HEK293T (cell line): Measurements from ENCODE around the gene IRF2.

Source experiments
- CTCF ChIA-PET: fragments of 350-600 bp; formaldehyde crosslinking; extraction: SDS; loops from one replicate; lab custom pipeline; 2021; ENCODE audit warnings: antibody characterized with exemption, inconsistent platforms; lab: Yijun Ruan, JAX
- POLR2A ChIA-PET: fragments of 350-600 bp; formaldehyde crosslinking; extraction: SDS; loops from one replicate; lab custom pipeline; 2020; ENCODE audit warnings: antibody characterized with exemption, inconsistent platforms; lab: Yijun Ruan, JAX
- DNase-seq: peaks from one replicate; pipeline ENCODE4 v3.0.0; 2012; ENCODE audit warnings: mixed read lengths; ENCODE audit errors: extremely low spot score
- ARNT ChIP-seq: fragments of 450-650 bp; IDR thresholded peaks from 2 replicates; pipeline ENCODE4 v1.6.1; 2017; ENCODE audit warnings: mild to moderate bottlenecking
- BHLHE40 ChIP-seq: fragments of 450-650 bp; IDR thresholded peaks from 2 replicates; pipeline ENCODE4 v1.6.1; 2016; ENCODE audit warnings: mild to moderate bottlenecking, moderate library complexity, borderline replicate concordance
- CTBP1 ChIP-seq: fragments of 450-650 bp; IDR thresholded peaks from 2 replicates; pipeline ENCODE4 v1.6.1; 2016; ENCODE audit warnings: borderline replicate concordance
- ELF4 ChIP-seq: fragments of 450-650 bp; IDR thresholded peaks from 2 replicates; pipeline ENCODE4 v1.6.1; 2017; ENCODE audit warnings: antibody characterized with exemption
- FOXA1 ChIP-seq: fragments of 450-650 bp; IDR thresholded peaks from 2 replicates; pipeline ENCODE4 v1.6.1; 2016; ENCODE audit warnings: mild to moderate bottlenecking
- FOXK2 ChIP-seq: fragments of 450-650 bp; IDR thresholded peaks from 2 replicates; pipeline ENCODE4 v1.6.1; 2016; ENCODE audit warnings: mild to moderate bottlenecking
- FOXM1 ChIP-seq: fragments of 450-650 bp; IDR thresholded peaks from 2 replicates; pipeline ENCODE4 v1.6.1; 2017; ENCODE audit warnings: mild to moderate bottlenecking, borderline replicate concordance
- HDGF ChIP-seq: fragments of 450-650 bp; IDR thresholded peaks from 2 replicates; pipeline ENCODE4 v1.6.1; 2017; ENCODE audit warnings: antibody characterized with exemption, borderline replicate concordance
- L3MBTL2 ChIP-seq: fragments of 450-650 bp; conservative IDR thresholded peaks from 2 replicates; pipeline ENCODE4 v1.6.1; 2016; ENCODE audit warnings: mild to moderate bottlenecking
- LEF1 ChIP-seq: fragments of 450-650 bp; IDR thresholded peaks from 2 replicates; pipeline ENCODE4 v1.6.1; 2017; ENCODE audit warnings: mild to moderate bottlenecking, borderline replicate concordance
- NFRKB ChIP-seq: fragments of 450-650 bp; IDR thresholded peaks from 2 replicates; pipeline ENCODE4 v1.6.1; 2016; ENCODE audit warnings: mild to moderate bottlenecking, moderate library complexity
- PKNOX1 ChIP-seq: fragments of 450-650 bp; IDR thresholded peaks from 2 replicates; pipeline ENCODE4 v1.6.1; 2016
- SP1 ChIP-seq: fragments of 450-650 bp; IDR thresholded peaks from 2 replicates; pipeline ENCODE4 v1.6.1; 2017
- SUZ12 ChIP-seq: fragments of 450-650 bp; IDR thresholded peaks from 2 replicates; pipeline ENCODE4 v1.6.1; 2016; ENCODE audit warnings: mild to moderate bottlenecking
- TARDBP ChIP-seq: fragments of 450-650 bp; IDR thresholded peaks from 2 replicates; pipeline ENCODE4 v1.6.1; 2016
- ZNF384 ChIP-seq: fragments of 450-650 bp; IDR thresholded peaks from 2 replicates; pipeline ENCODE4 v1.6.1; 2016

The IRF2 gene

GRCh38 chr4:184443318-184443717 lies 31.0 kb downstream of the IRF2 start:
- no peak for DNase-seq
- CTCF ChIA-PET = interaction anchor here (1.0 kb wide), 1 partner anchor 156 kb away, joined by 3 read pairs; no protein-coding TSS in a partner anchor
- POLR2A ChIA-PET = no interaction called here
- no peak for TF ChIP-seq SUZ12
- no peak for TF ChIP-seq ELF4
- TF ChIP-seq ZNF384 = no peak
- TF ChIP-seq FOXK2 = no peak
- no peak for TF ChIP-seq L3MBTL2
- TF ChIP-seq ARNT = no peak
- TF ChIP-seq CTBP1 = no peak

GRCh38 chr4:184442314-184442635 lies 32.1 kb downstream of the IRF2 start:
- ChIA-PET POLR2A (no interaction called here), CTCF (no interaction called here)
- TF ChIP-seq FOXM1 (no peak), HDGF (no peak), CTBP1 (no peak), PKNOX1 (no peak), L3MBTL2 (no peak), ZNF384 (no peak), TARDBP (no peak), ARNT (no peak), SP1 (no peak), BHLHE40 (no peak), LEF1 (no peak), FOXK2 (no peak)
- DNase-seq = no peak

DNA sequence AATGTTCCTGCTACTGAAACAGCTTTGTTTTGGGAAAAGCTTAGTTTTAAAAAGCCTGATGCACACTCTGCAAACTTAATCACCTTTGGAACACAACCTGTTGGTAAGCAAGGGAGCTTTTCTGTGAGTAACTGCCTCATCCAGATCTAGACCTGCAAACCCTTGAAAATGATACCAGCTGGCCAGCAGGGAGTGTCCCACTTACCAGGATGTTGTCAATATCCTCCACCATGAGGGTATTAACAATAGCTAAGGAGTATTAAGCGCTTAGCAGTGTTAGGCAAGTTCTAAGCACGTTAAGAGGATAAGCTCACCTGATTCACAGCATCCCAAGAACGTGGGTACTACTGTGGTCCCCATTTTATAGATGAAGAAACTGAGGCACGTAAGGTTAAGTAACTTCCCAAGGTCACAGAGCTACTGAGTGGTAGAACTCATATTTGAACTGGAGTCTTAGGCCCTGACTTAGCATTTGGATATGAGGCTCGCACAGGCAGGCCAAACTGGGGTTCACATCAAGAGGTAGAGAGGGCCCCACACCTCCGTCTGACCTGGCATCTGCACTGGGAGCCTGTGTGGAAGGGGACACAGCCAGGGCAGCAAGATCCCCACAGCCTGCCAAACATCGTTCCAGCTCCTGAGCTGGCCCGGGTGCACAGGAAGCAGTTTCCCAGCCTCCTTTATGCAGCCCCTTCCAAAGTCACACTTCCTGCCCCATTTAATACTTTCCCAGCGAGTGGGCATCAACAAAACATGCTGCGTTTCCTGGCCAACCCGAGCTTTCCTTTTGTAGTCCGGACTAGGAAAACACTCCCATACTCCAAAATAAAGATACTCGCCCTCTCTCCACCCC lies 32.7 kb downstream of the IRF2 start:
- TF ChIP-seq SP1 (no peak), NFRKB (no peak), TARDBP (no peak), BHLHE40 (no peak), LEF1 (no peak), ELF4 (no peak), ARNT (no peak), ZNF384 (no peak), FOXK2 (no peak), L3MBTL2 (no peak), SUZ12 (no peak), FOXA1 (no peak), HDGF (no peak), PKNOX1 (no peak), FOXM1 (no peak), CTBP1 (no peak)
- ChIA-PET POLR2A (no interaction called here), CTCF (no interaction called here)
- no peak for DNase-seq

GRCh38 chr4:184440595-184441358 lies 33.6 kb downstream of the IRF2 start:
- DNase-seq = no peak
- TF ChIP-seq L3MBTL2 = no peak
- ChIA-PET CTCF (no interaction called here), POLR2A (no interaction called here)

DNA sequence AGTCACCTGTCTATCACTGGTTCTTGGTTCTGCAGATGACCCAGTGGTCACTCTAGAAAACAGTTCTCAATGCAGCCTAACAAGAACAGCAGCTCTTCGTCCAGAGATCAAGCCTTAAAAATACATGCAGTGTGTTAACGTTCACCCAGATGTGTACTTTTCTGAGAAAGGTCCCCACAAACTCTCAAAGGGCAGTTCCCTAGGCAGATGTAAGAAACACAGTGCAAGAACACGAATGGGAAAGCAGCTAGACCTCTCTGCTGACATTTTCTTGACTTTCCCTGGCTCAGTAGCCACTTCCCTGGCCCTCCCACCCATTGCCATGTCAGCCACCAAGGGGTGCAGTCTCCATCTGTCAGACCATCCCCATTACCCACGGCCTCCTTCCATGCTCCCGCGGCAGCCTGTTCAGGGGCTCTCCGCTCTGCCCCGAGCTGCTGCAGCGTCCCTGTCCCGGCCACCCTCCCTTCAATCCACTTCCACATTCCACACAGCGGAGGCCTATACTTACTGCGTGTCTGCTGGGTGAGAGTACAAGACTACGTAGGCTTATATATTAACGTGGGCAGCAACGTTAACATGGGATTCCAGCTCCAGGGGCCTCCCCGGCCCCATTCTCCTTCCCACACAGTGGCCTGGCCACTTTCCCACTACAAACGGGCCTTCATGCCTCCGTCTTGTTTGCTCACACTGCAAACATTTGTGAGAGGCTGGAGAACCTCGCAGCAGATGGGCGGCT lies 34.3 kb downstream of the IRF2 start:
- no peak for DNase-seq
- TF ChIP-seq L3MBTL2 = no peak
- TF ChIP-seq ELF4 = no peak
- no peak for TF ChIP-seq FOXM1
- no peak for TF ChIP-seq CTBP1
- TF ChIP-seq SUZ12 = no peak
- TF ChIP-seq FOXA1 = no peak
- no peak for TF ChIP-seq SP1
- no peak for TF ChIP-seq HDGF
- CTCF ChIA-PET = interaction anchor here (0.9 kb wide), 1 partner anchor 23 kb away, joined by 3 read pairs; no protein-coding TSS in a partner anchor
- POLR2A ChIA-PET = no interaction called here

- no peak for DNase-seq
- CTCF ChIA-PET = interaction anchor here (0.9 kb wide), 1 partner anchor 22 kb away, joined by 3 read pairs; no protein-coding TSS in a partner anchor
- POLR2A ChIA-PET = no interaction called here
- TF ChIP-seq HDGF (no peak), NFRKB (no peak), ZNF384 (no peak), FOXM1 (no peak), FOXA1 (no peak)
Observed at GRCh38 chr4:184439386-184439785, 35.0 kb downstream of the IRF2 start.

DNA sequence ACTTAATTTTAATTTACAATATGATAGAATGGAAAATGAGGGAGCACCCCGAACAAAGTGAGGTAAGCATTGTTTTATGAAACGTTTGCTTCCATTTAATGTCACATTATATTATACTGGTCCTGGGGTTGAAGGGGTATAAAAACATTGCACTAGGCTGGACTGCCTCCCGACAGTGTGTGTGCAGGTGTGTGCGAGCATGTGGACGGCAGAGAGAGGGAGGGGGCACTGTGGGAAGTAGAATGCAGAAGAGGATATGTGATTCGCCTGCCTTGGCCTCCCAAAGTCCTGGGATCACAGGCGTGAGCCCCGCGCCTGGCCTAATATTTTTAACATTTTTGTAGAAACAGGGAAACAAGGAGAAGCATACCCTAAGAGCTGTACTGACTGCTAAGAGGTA lies 36.0 kb downstream of the IRF2 start:
- ChIA-PET POLR2A (no interaction called here), CTCF (no interaction called here)
- no peak for DNase-seq
- no peak for TF ChIP-seq HDGF
- TF ChIP-seq PKNOX1 = no peak
- no peak for TF ChIP-seq LEF1
- TF ChIP-seq FOXM1 = no peak
- no peak for TF ChIP-seq L3MBTL2
- TF ChIP-seq SP1 = no peak
- no peak for TF ChIP-seq ZNF384
- TF ChIP-seq BHLHE40 = no peak
- TF ChIP-seq ARNT = no peak
- TF ChIP-seq FOXK2 = no peak
- no peak for TF ChIP-seq TARDBP
- no peak for TF ChIP-seq SUZ12
- TF ChIP-seq ELF4 = no peak
- no peak for TF ChIP-seq FOXA1
- no peak for TF ChIP-seq CTBP1
- no peak for TF ChIP-seq NFRKB
